Superior temporal gyrus (tissue), 1 donor: ENCODE data around the gene SYNDIG1.

Experiments used
- DNase-seq: peaks from one replicate; pipeline ENCODE4 v3.0.0-alpha.2; 2016; ENCODE audit errors: extremely low spot score

Gene SYNDIG1

DNA sequence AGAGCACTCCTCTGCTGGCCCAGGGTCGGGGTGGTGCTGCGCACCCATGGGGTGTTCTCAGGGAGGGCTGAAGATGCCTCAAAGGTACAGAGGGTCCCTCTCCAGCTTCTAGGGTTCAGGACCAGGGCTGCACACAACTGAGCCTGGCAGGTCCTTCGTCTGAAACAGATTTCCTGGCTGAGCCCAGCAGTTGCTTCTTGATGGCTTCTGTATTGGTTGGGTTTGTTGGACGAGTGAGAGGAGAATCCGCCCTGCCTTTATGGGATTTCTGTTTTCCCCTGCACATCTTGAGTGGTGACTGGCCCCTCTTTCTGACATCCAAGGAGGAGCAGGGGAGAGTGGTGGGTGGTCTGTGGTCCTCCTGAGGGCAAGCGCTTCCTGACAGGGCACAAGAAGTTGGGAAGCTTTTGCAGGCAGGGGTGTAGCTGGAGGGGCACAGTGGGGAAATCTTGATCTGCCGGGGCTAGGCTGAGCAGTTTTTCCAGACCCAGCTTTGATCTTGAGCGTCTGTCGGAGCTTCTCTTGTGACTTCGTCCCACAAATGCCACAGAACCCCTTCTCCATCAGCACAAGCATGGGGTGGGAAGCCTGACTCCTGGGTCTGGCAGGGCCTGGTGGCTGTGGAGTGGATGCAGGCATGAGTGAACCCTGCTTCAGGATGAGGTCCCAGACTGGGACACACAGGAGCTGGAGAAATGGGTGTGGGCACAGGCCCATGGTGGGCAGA is 116.5 kb downstream of the SYNDIG1 start:
- no peak for DNase-seq

DNA sequence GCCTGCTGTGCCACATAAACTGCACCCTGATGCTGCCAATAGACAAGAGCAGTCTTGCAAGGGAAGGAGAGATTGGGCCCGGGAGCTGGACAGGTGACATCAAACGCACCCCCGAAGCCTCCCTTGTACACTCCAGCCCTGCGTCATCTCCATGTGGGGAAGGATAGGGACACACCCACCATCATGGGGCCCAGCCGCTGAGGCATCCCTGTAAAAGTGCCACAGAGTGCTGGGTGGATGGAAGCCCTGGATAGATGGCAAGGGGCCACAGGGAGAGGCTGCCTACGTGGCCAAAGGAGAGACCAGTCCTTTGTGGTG is 117.1 kb downstream of the SYNDIG1 start:
- DNase-seq: no peak

DNA sequence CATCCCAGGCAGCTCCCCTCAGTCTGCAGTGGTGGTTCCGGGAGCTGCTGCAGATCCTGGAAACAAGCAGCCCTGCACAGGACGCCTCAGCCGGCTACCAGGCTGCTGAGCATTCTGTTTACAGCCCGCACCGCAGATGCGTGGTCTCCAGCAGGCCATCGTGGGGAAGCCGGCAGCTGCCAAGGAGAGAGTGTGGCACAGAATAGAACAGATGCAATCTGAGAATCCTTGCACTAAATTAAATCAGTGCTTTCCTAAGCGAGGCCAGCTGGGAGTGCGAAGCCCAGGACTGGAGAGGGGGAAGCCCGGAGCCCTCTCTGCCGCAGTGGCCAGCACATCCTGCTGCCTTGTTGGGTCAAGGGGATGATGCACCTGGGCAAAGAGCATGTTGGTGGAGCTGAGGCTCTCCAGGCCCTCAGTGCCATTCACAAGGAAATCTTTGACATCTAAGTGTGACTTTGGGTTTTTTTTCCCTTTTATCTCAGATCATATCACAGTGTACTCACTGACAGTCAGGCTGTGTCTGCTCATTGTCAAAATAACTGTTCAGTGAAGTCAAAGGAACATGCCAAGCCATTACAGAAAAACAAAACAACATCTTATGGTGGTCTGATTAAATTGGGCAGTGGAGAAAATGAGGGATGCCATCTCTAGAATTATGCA is 118.1 kb downstream of the SYNDIG1 start:
- DNase-seq: peak; percentile 58

DNA sequence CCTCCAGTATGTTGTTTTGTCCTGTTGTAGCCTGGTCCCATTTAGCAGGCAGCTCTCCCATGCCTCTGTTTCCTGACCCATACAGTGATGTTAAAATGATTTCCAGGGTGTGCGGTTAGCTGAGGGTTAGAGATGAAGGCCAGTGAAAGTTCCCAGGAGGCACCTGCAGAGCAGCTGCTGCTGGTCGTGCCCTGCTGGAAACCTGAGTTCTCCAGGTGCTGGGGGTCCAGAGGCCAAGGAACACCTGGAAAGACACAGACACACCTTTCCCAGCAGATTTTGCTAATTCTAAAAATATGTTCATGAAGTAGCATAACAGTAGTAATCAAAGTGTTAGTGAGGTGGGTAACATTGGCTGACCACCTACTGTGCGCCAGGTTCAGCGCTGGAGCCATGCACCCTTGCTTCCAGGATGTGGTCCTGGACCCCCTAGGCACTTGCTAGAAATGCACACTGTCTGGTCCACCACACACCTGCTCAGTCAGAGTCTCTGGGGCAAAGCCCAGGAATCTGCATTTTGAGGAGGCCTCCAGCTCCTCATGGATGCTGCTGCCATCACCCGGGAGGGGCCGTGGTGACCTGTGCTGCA is 118.7 kb downstream of the SYNDIG1 start:
- DNase-seq: no peak

DNA sequence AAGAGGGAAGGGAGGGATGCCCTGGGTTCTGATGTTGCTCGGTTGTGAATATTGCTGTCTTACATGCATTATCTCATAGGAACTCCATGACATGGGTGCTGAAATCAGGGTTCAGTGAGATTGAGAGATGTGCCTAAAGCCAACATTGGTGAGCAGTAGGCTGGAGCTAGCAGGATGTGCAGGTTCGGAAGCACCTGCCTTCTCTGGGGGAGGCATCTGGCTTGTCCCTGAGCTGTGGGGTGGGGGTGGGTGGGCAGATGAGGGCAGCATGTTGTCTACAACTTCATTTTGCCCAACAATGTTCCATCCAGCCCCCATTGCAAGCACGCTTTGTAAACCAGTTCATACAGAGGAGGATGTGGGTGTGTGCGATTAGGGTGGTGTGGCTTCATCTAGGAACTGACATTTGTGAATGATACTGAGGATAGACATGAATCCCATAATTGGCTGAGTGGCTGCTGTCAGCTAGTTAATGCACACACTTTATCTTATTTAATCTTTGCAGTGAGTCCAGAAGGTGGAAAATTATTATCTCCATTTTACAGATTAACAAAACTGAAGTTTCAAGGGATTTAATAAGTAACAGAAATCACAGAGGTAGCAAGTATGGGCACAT is 119.4 kb downstream of the SYNDIG1 start:
- DNase-seq: no peak

DNA sequence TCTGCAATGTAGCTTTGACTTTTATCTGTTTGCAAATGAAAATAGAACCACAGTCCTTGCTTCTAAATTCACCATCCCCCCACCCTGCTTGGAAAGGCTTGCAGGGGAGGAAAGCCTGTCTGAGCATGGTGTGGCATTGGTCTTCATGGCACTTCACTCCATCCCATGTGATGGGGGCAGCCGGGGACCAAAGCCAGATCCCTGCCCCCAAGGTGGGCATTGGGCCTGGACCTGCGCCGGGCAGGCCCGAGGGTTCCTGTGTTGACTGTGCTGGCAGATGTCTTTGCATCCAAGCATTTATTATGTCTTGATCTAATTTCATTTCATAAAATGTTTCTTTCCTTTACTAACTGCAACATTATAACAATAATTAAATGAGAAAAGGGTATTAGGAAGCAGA is 120.0 kb downstream of the SYNDIG1 start:
- DNase-seq: no peak

DNA sequence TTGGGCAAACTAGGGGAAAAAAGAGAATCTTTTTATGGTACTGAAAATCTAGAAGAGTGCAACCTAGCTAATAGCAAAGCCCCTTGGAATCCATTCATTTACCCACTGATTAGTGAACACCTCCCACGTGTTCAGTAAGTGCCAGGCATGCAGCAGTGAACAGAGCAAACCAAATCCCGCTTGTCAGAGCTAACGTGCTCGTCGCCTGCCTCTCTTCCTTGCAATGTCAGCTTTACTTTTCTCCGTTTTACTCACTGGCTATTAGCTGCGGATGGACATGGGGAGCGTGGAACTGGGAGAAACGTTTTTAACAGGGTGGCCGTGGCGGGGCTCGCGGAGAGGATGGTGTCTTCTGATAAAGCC is 120.4 kb downstream of the SYNDIG1 start:
- DNase-seq: no peak

DNA sequence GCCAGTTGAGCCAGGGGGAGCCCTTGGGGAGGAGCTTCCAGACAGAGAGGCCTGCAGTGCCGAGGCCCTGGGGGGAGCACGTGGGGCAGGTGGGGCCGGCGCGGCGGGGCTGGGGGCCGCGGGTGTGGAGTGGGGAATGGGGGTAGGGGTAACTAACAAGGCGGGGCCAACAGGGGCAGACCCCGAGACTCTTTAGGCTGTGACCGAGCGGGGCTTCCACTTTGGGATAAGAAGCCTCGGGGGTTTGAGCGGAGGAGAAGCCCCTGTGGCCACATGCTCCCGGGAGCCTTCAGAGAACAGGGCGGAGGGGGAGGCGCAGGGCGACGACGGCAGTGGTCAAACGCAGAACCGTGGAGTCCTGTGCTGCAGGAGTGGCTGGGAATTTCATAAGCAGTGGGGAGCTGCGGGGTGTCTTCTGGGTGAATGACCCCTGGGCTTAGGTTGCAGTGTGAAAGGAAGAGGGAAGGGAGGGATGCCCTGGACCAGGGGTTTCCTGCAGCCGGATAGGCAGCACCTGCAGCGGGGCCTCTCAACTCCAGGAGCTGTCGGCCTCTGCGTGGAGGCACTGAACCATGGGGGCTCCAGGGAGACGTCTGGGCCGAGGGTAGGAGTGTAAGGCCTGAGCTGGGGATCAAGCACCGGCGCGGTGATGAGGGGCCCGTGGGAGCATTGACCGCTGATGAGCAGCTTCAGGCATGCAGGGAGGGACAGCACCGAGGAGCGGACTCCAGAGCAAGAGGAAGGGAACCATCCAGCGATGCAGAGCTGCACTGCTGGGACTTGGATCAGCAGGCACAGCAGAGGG is 121.0 kb downstream of the SYNDIG1 start:
- DNase-seq: no peak

DNA sequence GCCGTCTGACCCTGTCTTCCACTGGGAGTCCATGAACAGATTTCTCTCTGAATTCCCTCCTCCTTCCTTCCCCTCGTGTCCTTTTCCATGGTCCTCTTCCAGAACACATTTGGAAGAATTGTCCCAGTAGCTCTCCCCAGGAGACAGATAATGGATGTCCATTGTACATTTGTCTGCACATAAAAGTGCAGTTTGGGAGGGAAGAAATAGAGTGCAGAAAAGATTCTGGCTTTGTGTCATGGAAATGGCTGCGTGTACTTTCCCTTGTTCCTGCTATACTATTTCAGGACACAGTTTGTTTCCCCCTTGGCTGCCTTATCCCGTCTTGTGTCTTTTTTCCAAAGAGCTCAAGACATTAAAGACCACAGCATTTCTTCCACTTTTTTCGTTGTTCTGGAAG is 127.6 kb downstream of the SYNDIG1 start:
- no peak for DNase-seq

DNA sequence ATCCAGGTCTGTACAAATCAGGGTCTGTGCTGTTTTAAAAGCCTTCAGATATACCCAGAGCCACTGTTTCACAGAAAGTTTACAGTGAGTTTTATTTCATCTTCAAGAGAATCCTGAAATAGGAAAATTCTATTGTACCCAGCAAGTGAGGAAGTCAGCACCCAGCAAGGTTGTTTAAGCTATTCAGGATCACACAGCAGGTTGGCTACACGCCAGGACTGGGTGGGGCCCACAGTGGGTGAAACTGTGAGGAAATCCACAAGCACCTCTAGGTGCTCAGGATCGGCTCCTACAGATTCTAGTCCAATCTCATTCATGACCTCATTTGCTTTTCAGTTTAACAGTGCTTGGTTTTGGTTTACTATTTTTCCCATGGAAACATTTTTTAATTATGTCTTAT is 128.9 kb downstream of the SYNDIG1 start:
- DNase-seq: no peak

DNA sequence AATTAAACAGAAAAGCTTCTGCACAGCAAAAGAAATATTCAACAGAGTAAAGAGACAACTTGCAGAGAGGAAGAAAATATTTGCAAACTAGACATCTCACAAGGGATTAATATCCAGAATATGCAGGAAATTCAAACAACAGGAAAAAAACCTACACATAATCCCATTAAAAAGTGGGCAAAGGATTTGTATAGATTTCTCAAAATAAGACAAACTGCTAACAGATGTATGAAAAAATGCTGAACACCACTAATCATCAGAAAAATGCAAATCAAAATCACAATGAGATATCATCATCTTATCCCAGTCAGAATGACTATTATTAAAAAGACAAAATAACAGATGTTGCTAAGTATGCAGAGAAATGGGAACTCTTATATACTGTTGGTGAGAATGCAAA is 129.6 kb downstream of the SYNDIG1 start:
- no peak for DNase-seq

DNA sequence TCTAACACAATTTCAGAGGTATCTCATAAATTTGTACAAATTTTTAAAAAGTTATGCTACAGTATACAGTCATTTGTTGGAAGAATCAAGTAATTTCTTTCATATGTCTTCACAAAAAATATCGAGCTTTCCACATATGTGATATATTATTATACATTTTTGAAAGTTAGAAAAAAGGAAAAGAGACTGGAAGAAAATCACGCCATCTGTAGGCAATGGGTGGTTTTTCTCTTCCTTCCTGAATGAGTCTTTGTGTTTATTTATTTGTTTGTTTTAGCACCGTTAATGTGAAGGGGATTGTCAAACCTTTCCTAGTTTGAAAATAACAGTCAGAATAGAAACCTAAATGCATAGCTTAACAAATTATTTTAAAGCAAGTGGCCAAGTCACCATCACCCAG is 130.6 kb downstream of the SYNDIG1 start:
- DNase-seq: no peak

DNA sequence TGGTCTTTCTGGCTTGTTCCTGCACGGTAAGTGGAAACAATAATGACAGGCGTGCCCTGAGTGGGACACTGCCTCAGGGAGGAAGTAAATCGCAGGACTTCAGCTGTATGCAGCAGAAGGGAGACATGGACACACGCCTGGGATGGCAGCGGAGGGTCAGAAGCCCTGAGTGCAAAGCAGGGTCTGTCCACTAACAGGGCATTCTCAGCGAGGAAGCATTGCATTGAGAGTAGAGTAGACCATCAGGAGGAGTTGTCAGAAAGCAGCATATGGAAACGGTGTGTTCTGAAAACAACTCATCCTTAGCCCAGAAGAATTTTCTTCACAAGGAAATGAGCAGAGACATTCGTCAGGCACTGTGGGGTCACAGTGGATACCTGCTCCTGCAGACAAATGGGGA is 134.0 kb downstream of the SYNDIG1 start:
- no peak for DNase-seq

DNA sequence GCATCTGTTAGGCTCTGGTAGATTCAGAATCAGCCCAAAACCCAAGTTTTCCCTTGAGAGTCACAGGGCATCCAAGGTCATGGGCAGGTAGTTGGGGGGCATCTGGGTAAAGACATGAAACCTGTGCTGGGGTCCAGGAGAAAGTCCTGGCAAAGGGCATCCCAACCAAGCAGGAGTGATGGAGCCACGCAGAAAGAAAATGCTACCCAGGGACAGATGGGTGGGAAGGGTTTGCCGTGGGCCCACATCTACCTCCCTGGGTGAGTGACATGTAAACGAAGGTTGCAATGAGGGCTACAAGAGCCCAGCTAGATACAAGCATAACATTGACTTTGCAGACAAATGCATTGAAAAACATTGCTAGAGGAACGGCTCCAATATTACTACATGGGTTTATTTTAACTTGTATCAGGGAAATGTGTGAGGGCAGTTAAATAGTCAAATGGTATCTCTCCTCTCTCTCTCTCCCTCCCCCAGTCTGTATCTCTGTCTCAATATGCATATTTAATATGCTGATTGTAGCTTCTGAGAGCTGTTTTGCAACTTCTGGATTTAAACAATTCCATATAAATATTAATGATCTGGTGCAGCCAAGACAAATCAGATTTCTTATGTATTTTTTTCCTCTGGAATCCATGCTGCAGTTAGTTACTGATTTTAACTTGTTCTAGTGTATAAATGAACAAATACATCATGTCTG is 135.7 kb downstream of the SYNDIG1 start:
- DNase-seq: no peak

DNA sequence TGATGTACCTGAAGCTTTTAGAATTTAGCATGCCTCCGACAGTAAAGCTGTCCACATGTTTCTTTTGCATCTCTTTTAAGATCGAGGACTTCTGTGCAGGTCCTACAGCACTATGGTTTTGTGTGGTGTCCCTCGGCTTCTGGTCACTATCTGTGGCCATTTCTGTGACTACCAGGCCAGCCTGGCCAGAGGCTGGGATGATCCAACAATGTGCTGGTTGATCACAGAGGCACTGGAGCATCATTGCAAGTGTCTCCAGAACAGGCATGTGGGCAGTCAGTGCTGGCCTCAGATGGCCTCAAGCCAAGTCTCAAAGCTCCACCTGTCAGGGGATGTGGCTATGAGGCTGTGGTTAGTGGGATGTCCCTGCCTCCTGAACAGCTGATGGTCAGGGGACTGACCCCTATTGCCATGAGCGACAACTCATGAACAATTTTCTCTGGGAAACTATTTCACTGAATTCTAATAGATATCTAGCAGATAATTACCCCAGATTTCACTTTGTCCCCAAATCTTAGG is 136.6 kb downstream of the SYNDIG1 start:
- no peak for DNase-seq

DNA sequence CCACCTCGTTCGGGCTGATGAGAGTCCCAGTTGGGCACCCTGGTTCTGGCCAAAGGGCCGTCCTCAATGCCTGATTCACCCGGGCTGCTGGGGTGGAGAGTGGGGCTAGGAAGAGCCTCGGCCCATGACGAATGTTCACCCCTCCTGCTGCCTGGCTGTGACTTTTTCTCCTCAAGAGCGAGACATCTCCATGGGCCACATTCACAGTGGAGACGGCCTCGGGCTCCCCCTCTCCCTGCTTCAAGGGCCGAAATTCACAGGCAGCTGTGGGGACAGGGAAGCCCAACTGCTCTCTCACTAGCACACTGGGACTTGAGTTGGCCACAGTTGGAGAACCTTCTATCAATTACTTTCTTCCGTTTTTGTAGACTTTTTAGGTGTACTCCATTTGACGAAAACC is 138.0 kb downstream of the SYNDIG1 start:
- no peak for DNase-seq

DNA sequence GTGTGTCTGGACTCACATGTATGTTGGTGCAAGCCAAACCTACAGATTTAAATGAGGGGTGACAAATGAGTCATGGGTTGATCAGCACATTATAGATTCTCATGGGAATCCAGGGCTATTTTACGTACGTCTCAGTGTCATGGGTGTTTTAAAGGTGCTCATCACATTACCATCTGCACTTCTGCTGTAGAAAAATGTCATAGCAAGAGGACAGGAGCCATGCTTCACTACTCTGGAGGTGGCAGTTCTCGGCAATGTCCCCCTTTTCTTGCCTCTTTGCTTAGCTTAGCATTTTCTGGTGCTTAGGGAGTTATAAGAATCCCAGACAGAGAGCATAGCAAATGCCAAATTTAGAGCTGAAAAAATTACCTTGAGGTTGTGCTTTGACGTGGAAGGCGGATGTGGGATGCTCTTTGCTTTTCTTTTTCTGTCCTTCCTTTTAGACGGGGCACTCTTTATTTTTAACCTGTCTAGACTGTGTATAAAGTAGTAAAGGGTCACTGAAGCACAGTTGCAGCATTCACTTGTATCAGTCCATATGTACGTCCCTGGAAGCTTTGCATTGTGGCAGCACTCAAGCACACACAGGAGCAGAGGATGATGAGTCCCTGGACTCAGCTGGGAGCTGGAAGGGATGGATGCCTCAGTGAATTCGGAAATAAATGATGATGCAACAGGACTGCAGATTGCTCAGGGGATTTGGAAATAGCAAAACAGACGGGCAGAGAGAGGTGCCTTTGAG is 139.7 kb downstream of the SYNDIG1 start:
- peak; percentile 55 for DNase-seq

DNA sequence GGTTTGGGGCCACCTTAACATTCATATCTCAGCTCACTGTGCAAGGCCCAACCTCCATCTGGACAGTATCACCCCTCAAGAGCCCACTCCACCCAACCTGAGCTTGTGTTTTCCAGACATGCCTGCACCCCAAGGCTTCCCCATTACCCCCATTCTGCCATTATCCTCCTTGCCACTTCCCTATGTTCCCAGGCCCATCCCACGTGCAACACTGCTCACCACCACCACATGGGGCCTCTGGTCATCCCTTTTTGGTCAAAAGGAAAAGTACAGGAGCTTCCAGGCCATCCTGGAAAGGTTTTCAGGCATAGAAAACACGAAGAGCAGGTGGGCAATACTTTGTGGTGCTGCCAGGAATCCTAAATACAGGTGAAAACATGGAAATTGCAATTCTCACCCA is 140.3 kb downstream of the SYNDIG1 start:
- no peak for DNase-seq

DNA sequence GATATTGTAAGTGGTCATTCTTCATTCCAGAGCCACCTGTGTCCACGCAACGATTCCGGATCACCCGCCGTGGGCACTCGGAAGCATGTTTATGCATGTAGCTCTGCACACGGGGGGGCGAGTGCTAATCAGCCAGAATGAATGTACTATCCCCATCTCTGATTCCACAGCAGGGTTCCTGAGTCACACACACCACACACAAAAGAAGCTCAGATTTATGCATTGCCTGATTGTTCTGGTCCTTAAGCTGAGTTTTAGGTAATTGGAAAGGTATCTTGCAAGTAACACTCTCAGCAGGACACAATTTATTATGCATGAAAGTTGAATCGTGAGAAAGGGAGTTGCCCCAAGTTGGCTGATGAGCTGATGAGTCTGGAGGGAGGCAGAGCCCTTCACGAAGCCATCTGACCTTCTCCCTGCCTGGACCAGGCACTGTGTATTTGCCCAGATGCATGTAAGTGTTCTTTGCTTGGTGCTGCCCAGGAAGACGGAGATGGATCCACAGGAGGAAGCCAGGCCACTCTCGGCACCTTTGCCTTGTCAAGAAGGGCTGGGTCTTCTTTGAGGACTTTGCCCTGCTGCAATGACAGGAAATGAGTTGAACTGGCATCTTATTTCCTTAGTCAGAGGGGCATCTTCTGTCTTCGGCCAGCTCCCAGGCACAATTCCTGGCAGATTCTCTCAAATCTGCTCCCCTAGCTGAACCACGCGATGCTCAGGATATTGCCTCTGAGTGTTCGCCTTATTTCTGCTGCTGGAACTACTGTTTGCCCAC is 141.1 kb downstream of the SYNDIG1 start:
- no peak for DNase-seq
